NCI-H2227 treated with DMSO at 0.1 percent for 48 hours (cell line): ENCODE measurements around the gene HMX1.

Experiments
- DNase-seq: peaks from one replicate; lab custom pipeline; 2025; lab: John Stamatoyannopoulos, UW

Gene HMX1

GRCh38 chr4:8871417-8872401, at the start of gene HMX1:
Gene HMX1, minus strand, starts transcription at chr4:8871839. Its CDS starts 225 bp downstream, at chr4:8871614.
- no peak for DNase-seq

DNA sequence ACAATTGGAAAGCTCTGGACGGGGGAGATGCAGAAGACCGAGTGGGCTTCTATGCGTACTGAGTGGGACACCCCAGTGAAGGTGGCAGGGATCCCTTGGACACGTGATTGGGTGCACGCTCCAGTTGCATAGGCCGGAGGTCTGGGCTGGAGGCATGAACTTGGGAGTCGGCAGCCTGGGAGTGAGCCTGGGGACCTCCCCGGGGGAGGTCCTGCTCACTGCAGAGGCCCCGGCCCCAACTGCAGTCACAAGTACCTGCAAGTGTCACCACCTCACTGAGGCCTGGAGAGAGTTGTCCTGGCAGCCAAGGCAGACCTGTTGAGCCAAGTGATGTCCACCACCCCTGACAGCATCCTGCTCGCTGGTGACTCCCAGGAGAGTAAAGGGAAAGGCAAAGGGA, 49.3 kb upstream of the HMX1 start:
- no peak for DNase-seq

GRCh38 chr4:8920289-8920965, 48.8 kb upstream of the HMX1 start:
- DNase-seq = no peak

DNA sequence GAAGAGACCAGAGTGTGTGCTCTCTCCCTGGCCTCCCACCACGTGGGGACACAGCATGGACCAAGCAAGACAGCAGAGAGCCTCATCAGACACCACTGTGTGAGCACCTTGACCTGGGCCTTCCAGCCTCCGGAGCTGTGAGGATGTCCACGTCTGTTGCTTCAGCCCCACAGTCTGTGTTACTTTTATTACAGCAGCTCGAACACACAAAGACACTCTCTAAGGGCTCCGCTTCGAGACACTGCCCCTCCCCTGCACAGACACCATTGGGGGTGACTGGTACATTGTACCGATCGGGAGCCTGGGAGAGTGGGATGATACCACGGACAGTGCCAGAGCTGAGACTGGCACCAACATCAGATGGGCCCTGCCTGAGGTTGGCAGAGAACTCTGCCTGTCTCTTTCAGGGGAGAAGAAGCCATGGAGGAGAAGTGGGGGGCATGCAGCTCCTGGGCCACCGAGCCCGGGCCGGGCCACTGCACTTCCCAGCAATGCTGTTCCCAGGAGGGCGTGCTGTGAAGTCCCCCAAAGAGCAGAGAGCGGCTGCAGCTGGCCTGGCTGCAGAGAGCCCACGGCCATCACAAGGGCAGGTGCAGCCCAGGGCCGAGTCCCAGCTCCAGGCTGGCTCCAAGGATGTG, 48.1 kb upstream of the HMX1 start:
- DNase-seq = no peak

DNA sequence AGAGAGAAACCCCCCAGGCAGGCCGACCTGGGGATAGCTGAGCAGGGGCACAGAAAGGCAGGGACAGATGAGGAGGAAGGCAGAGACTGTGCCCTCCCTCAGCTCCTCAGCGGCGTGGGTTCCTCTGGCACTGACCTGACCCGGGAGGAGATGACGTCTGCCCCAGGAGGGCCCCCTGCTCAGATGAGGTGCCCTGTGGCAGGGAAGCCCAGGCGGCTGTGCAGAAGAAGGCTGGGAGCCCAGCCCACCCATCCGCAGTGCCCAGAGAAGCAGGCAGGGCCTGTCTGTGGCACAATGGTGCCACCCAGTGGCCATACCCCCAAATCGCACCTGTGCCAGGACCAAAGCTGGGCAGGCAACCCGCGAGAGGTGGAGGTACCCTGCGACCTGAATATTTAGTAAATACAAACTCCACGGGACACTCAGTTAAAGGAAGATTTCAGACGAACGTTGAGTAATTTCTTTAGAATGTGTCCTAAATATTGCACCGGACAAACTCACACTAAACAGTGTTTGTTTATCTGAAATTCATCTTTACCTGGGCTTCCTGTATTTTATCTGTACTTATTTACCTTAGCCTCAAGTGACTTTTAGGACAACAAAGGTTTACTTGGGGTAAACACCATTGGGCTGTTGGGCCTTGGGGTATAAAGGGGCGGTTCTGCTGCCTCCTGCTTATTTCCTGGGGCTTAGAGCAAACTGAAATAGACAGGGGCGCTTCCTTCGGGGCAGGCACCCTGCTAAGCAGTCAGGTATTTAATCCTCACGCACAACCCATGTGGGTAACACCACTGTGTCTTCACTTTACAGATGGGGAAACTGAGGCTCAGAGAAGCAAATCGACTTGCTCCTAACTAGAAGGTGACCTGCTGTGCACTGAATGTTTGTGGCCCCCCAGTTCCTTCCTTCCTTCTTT, 46.5 kb upstream of the HMX1 start:
- no peak for DNase-seq

DNA sequence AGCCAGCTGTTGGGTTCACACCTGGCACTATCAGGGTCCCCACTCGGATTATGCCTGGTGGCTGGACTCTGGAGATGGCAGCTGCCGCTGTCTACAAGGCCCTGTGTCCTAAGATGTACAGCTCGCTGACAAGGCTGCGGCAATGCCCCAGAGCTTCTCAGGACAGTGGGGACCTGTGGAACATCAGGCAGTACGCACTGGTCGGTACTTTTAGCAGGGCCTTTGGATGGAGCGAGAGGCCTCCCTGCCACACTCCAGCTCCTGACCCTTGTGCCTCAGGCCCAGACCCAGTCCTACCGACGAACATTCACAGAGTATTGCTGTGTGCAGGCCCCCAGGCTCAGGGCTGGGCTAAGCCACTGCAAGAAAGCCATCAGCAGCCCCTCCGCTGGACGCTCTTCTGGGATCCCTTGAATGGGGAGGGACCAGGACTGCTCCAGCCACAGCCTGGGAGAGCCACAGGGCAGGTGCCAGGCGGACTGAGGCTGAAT, 45.7 kb upstream of the HMX1 start:
- no peak for DNase-seq

GRCh38 chr4:8916906-8917305, 45.3 kb upstream of the HMX1 start:
- DNase-seq = no peak

DNA sequence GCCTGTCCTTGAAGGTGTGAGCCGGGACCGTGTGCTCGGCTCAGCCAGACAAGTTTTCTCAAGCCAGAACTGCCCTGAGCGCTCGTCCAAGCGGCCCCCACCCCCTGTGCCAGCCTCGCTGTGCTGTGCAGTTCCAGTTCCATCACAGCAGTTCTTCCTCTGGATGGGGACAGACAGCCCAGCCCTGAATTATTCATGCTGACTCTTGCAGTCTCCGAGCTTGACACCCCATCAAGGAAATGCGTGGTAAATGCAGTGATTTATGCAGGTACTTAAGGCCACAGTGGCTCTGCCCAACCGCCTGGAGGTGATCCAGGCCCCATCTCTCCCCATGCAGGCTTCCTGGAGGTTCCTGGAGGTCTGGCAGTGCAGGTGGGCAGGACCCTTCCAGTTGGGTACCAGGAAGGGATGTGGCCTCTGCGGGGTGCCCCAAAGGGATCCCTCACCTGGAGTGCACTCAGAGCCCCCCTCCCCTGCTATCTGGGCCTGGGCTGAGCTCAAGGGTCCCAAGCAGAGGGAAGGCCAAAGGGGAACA, 44.8 kb upstream of the HMX1 start:
- DNase-seq = no peak

GRCh38 chr4:8915201-8916200, 43.9 kb upstream of the HMX1 start:
- DNase-seq = no peak

DNA sequence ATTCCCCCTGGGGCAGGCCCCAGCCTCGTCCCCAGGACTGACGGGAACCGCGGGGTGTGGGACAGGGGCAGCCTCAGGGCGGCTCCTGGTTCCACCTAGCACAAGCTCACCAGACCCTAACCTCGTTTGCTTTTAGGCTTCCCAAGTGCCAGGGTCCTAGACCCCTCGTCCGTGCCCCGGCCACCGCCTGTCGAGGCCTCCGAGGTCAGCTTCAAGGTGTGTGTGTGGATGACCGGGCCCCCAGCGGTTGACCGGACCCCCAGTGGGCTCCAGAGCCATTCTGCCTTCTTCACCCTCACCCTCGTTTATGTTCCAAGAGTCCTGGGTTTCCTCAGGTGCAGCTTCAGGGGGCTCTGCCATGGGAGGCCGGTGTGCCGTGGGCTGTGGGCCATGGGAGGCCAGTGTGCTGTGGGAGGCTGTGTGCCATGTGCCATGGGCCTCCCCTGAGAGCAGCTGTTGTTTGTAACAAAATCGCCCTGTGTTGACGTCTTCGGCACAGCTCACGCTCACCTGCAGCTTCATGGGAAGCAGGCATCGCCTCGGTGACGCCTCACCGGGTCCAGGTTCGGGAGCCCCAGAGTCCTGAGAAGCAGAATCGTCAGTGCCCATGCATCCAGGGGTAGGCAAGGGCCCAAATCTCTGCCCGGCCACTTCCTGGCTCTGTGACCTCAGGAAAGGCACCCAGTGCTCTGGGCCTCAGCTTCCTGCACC, 43.0 kb upstream of the HMX1 start:
- DNase-seq = no peak

- no peak for DNase-seq
These were observed 42.3 kb upstream of the HMX1 start for GRCh38 chr4:8913858-8914460.

GRCh38 chr4:8913121-8913857, 41.6 kb upstream of the HMX1 start:
- no peak for DNase-seq

- no peak for DNase-seq
These were observed 40.9 kb upstream of the HMX1 start for GRCh38 chr4:8912506-8912905.

- DNase-seq = no peak
These were observed 40.4 kb upstream of the HMX1 start for GRCh38 chr4:8912089-8912455.

- DNase-seq = no peak
These were observed 39.9 kb upstream of the HMX1 start for GRCh38 chr4:8911316-8912088.

DNA sequence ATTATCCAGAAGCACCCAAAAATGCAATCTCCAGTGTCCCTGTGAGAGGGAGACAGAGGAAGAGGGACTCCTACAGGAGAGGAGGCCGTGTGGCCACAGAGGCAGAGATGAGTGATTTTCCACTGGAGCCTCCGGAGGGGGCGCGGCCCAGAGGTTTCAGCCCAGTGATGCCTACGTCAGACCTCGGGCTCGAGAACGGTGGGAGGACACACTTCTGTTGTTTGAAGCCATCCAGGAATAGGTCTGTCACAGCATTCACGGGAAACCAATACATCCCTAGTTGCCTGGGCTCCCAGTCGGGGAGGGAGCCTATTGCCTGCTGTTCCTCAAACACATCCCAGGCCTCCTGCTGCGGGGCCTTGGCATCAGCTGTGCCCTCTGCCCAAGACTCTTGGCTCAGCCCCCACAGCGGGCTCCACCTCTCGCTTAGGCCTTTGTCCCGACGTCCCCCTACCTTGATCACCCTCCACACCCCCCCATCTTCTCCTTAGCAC, 39.2 kb upstream of the HMX1 start:
- DNase-seq = no peak

DNA sequence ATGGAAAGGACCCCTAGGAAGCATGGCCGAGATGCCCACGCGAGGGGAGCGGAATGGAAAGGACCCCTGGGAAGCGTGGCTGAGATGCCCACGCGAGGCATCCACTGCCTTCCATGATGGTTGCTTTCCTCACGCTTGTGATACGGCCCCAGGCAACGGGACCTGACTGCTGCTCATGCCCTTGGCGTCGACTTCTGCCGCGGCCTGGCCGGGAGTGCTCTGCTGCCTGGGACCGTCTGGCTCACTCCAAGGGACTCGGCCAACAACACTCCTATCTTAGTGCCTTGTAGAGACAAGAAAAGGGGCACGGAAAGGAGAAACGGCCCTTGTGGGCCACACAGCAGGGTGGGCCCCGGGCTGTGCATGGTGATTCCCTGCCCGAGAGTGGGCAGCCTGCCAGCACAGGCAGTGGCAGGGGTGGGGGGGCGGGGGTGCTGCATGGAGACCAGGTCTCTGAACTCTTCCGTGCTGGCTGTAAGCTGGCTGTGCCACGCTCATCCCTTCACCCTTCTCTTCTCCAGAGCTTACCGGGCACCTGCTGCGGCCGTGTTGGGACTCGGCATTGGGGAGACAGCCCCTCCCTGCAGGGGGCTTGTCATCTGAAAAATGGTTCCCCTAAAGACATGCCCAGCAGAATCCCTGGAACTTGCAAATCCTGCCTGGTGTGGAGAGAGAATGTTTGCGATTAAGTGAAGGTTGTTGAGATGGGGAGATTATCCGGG, 38.6 kb upstream of the HMX1 start:
- no peak for DNase-seq
